Measurements from ENCODE around the gene WDR46. TPM values are rescaled to one million over a fixed set of nuclear protein-coding genes. Genes with fewer than 3 reads are reported as not detected.
"Not testable (repeated sequence)": the region's sequence is repeated elsewhere in the genome, so short reads cannot be mapped to it uniquely, and the experiment has no call there.

Gene WDR46
- total RNA-seq, 1 donor from 2014 or later, result 63.7 TPM

GRCh38 chr6:33276864-33277662 lies 12.0 kb downstream of the WDR46 start, which contains the start of gene B3GALT4:
Gene B3GALT4, plus strand, starts transcription at chr6:33277123. Its CDS starts 297 bp downstream, at chr6:33277420.
- FAIRE-seq (no peak), DNase-seq (ENCODE audit: low read depth) (peak; percentile 63)
- Mint-ChIP-seq H3K27ac (ENCODE audit: unreplicated experiment) (peak within 1 kb of the TSS; percentile 95), H3K27me3 (ENCODE audit: low read depth, unreplicated experiment) (no peaks in the 10 kb centered on the region), H3K36me3 (ENCODE audit: low read depth, unreplicated experiment) (peaks cover 23% of the 10 kb centered on the region), H3K4me1 (ENCODE audit: low read depth, unreplicated experiment) (peaks cover 26% of the 10 kb centered on the region), H3K9me3 (ENCODE audit: unreplicated experiment) (no peaks in the 10 kb centered on the region), H3K4me3 (ENCODE audit: unreplicated experiment) (peak within 1 kb of the TSS; percentile 100)
- TF ChIP-seq, protein P1, sequence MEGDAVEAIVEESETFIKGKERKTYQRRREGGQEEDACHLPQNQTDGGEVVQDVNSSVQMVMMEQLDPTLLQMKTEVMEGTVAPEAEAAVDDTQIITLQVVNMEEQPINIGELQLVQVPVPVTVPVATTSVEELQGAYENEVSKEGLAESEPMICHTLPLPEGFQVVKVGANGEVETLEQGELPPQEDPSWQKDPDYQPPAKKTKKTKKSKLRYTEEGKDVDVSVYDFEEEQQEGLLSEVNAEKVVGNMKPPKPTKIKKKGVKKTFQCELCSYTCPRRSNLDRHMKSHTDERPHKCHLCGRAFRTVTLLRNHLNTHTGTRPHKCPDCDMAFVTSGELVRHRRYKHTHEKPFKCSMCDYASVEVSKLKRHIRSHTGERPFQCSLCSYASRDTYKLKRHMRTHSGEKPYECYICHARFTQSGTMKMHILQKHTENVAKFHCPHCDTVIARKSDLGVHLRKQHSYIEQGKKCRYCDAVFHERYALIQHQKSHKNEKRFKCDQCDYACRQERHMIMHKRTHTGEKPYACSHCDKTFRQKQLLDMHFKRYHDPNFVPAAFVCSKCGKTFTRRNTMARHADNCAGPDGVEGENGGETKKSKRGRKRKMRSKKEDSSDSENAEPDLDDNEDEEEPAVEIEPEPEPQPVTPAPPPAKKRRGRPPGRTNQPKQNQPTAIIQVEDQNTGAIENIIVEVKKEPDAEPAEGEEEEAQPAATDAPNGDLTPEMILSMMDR (IDR thresholded peaks at IDR 0.05; ENCODE audit: insufficient read depth, low read depth, low read length), result peak; percentile 10
- TF ChIP-seq EZH2 (IDR thresholded peaks at IDR 0.05; ENCODE audit: insufficient read depth, low read length), result no peak
- peaks cover 46% of the 10 kb centered on the region for H3K4me1 ChIP-seq (ENCODE audit: insufficient read depth, low read length)
- H3K4me2 ChIP-seq (ENCODE audit: low read length), result peak within 1 kb of the TSS; percentile 95
- H4K20me1 ChIP-seq (ENCODE audit: insufficient read depth, low read length), result peaks cover 80% of the 10 kb centered on the region
- peak within 1 kb of the TSS; percentile 90 for H3K9ac ChIP-seq (ENCODE audit: low read length)
- no peak within 1 kb of the TSS for H2AFZ ChIP-seq (ENCODE audit: low read depth, low read length)
- no peaks in the 10 kb centered on the region for H3K27me3 ChIP-seq (ENCODE audit: insufficient read depth, low read length)
- H3K9me3 ChIP-seq (ENCODE audit: insufficient read depth, low read depth, low read length), result no peaks in the 10 kb centered on the region
- H3K4me3 ChIP-seq (ENCODE audit: insufficient read depth, low read depth, low read length), result peak within 1 kb of the TSS; percentile 54
- H3K36me3 ChIP-seq (ENCODE audit: insufficient read depth, low read length), result peaks cover 41% of the 10 kb centered on the region
- H3K79me2 ChIP-seq (ENCODE audit: insufficient read depth, low read length), result peaks cover 40% of the 10 kb centered on the region
- peak within 1 kb of the TSS; percentile 43 for H3K27ac ChIP-seq (ENCODE audit: low read depth, low read length)

- Histone ChIP-seq H3K4me3 (ENCODE audit: insufficient read depth, low read depth, low read length) (peak overlapping the region; percentile 54), H3K27ac (ENCODE audit: low read depth, low read length) (peak overlapping the region; percentile 43), H2AFZ (ENCODE audit: low read depth, low read length) (no peak overlapping the region), H3K36me3 (ENCODE audit: insufficient read depth, low read length) (peaks cover 39% of the 10 kb centered on the region), H3K4me1 (ENCODE audit: insufficient read depth, low read length) (peaks cover 46% of the 10 kb centered on the region), H3K4me2 (ENCODE audit: low read length) (peak overlapping the region; percentile 95), H4K20me1 (ENCODE audit: insufficient read depth, low read length) (peaks cover 80% of the 10 kb centered on the region), H3K27me3 (ENCODE audit: insufficient read depth, low read length) (no peaks in the 10 kb centered on the region), H3K9me3 (ENCODE audit: insufficient read depth, low read depth, low read length) (no peaks in the 10 kb centered on the region), H3K79me2 (ENCODE audit: insufficient read depth, low read length) (peaks cover 43% of the 10 kb centered on the region), H3K9ac (ENCODE audit: low read length) (peak overlapping the region; percentile 66)
- no peak for DNase-seq (ENCODE audit: low read depth)
- H3K27me3 Mint-ChIP-seq (ENCODE audit: low read depth, unreplicated experiment), result no peaks in the 10 kb centered on the region
- peak overlapping the region; percentile 100 for H3K4me3 Mint-ChIP-seq (ENCODE audit: unreplicated experiment)
- no peaks in the 10 kb centered on the region for H3K9me3 Mint-ChIP-seq (ENCODE audit: unreplicated experiment)
- no peak for TF ChIP-seq EZH2 (IDR thresholded peaks at IDR 0.05; ENCODE audit: insufficient read depth, low read length)
- TF ChIP-seq, protein P1 (IDR thresholded peaks at IDR 0.05; ENCODE audit: insufficient read depth, low read depth, low read length), result no peak
- H3K27ac Mint-ChIP-seq (ENCODE audit: unreplicated experiment), result peak overlapping the region; percentile 95
- no peak for FAIRE-seq
- H3K36me3 Mint-ChIP-seq (ENCODE audit: low read depth, unreplicated experiment), result peaks cover 21% of the 10 kb centered on the region
- H3K4me1 Mint-ChIP-seq (ENCODE audit: low read depth, unreplicated experiment), result peaks cover 26% of the 10 kb centered on the region
Observed at GRCh38 chr6:33276581-33276863, 12.5 kb downstream of the WDR46 start.

- peaks cover 26% of the 10 kb centered on the region for H3K4me1 Mint-ChIP-seq (ENCODE audit: low read depth, unreplicated experiment)
Observed at GRCh38 chr6:33275795-33276580, 13.1 kb downstream of the WDR46 start.

More at GRCh38 chr6:33275795-33276580, 13.1 kb downstream of the WDR46 start:
- Histone ChIP-seq H3K9ac (ENCODE audit: low read length) (peak overlapping the region; percentile 90), H3K4me3 (ENCODE audit: insufficient read depth, low read depth, low read length) (peak overlapping the region; percentile 54), H3K79me2 (ENCODE audit: insufficient read depth, low read length) (peaks cover 46% of the 10 kb centered on the region), H3K36me3 (ENCODE audit: insufficient read depth, low read length) (peaks cover 39% of the 10 kb centered on the region), H3K4me1 (ENCODE audit: insufficient read depth, low read length) (peaks cover 47% of the 10 kb centered on the region), H3K4me2 (ENCODE audit: low read length) (peak overlapping the region; percentile 95), H4K20me1 (ENCODE audit: insufficient read depth, low read length) (peaks cover 80% of the 10 kb centered on the region), H3K27ac (ENCODE audit: low read depth, low read length) (peak overlapping the region; percentile 43)
- H3K9me3 ChIP-seq (ENCODE audit: insufficient read depth, low read depth, low read length); H2AFZ ChIP-seq (ENCODE audit: low read depth, low read length); DNase-seq (ENCODE audit: low read depth); FAIRE-seq; H3K27me3 Mint-ChIP-seq (ENCODE audit: low read depth, unreplicated experiment); H3K9me3 Mint-ChIP-seq (ENCODE audit: unreplicated experiment); H3K27me3 ChIP-seq (ENCODE audit: insufficient read depth, low read length): not testable (repeated sequence)
- Mint-ChIP-seq H3K36me3 (ENCODE audit: low read depth, unreplicated experiment) (peaks cover 17% of the 10 kb centered on the region), H3K27ac (ENCODE audit: unreplicated experiment) (peak overlapping the region; percentile 95), H3K4me3 (ENCODE audit: unreplicated experiment) (peak overlapping the region; percentile 100)
